Kidney epithelial cell (primary cell): ENCODE data around the gene BRWD1. TPM values are rescaled to one million over a fixed set of nuclear protein-coding genes. Genes with fewer than 3 reads are reported as not detected.

Source experiments
- DNase-seq: peaks from one replicate; pipeline ENCODE4 v3.0.0-alpha.2; 2010; ENCODE audit warnings: low read depth
- H3K27me3 ChIP-seq: 2 replicates; pipeline ENCODE4 v1.6.0; 2011; ENCODE audit warnings: low read length; ENCODE audit not compliant: control insufficient read depth, insufficient read depth
- H3K36me3 ChIP-seq: 2 replicates; pipeline ENCODE4 v1.5.1; 2011; ENCODE audit warnings: low read length; ENCODE audit not compliant: control insufficient read depth, insufficient read depth
- H3K4me3 ChIP-seq: 2 replicates; pipeline ENCODE4 v1.5.1; 2011; ENCODE audit warnings: low read depth, mild to moderate bottlenecking, control low read depth, low read length
- CTCF ChIP-seq: IDR thresholded peaks from 2 replicates; pipeline ENCODE4 v1.5.1; 2011; ENCODE audit warnings: mild to moderate bottlenecking, moderate library complexity, low read length, control low read depth, inconsistent platforms; ENCODE audit not compliant: insufficient read depth, poor library complexity, severe bottlenecking
- total RNA-seq: library from RNA; depleted of rRNA; stranded (reverse); fragments of >200 nt; gene quantifications from 2 replicates; pipeline ENCODE4 v1.2.3, GENCODE V29; 2015

Gene BRWD1
- total RNA-seq, 1 donor from 2014 or later = 26.3 TPM

DNA sequence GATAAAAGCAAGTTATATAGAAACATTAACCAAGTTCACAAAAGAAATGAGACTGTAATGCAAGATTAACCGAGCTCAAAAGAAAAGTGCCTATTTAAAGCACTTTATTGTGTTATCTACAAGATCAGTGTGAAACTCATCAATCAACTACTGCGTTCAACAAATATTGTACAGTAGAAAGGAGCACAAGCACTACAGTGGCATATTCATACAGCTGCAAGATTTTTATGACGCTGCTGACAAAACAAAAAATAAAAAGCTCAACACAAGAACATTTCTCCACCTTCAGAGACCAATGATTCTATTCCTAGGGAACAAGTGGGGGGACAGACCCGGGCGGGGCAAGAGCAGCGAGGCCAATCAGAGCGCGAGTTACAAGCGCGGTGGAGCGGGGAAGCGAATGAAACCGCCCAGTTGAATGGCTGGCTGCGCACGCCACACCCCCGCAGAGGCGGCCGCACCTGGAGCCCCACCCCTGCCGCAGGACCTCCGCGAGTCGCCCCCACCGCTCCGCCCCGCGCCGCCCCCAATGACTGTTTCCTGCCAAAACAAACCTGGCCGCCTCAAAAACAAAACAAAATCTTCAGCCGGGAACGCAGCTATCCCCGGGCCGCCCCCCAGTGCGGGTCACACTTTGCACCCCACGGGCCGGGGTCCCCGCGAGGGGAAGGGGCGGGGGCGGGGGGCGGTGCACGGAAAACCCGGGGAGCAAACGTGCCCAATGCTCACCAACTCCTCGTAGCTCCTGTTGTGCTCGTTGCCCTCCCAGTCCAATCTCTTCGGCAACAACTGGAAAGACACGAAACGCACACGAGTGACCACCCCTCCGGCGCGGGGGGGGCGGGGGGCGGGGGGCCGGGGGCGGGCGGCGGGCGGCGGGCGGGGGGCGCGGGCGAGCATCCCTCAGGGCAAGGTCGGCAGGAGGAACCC, 1.1 kb downstream of the BRWD1 start:
- no peaks in the 10 kb centered on the region for H3K36me3 ChIP-seq
- peak overlapping the region; percentile 58 for H3K4me3 ChIP-seq
- no peak for TF ChIP-seq CTCF
- H3K27me3 ChIP-seq = no peaks in the 10 kb centered on the region
- peak; percentile 39 for DNase-seq

- no peak for TF ChIP-seq CTCF
Observed at GRCh38 chr21:39311164-39311563, 2.3 kb downstream of the BRWD1 start.

GRCh38 chr21:39307466-39307865, 6.0 kb downstream of the BRWD1 start:
- Histone ChIP-seq H3K27me3 (no peaks in the 10 kb centered on the region), H3K4me3 (no peak overlapping the region), H3K36me3 (no peaks in the 10 kb centered on the region)
- TF ChIP-seq CTCF = no peak
- DNase-seq = no peak

More at GRCh38 chr21:39311164-39311563, 2.3 kb downstream of the BRWD1 start:
- Histone ChIP-seq H3K27me3 (no peaks in the 10 kb centered on the region), H3K36me3 (no peaks in the 10 kb centered on the region), H3K4me3 (no peak overlapping the region)
- no peak for DNase-seq

DNA sequence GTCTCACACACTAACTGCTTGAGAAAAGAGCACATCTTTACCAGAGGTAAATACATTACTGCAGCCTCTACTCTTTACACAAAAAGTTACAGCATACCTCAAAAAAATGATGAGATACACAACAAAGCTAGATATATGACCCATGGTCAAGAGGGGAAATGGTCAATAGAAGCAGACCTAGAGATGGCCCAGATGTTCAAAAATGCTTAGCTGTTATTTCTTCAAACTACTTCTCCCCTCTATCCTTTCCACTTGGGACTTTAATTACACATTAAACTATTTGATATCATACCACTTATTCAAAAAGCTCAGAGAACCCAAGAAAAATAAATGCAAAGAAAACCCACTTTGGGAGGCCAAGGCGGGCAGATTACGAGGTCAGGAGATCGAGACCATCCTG, 12.8 kb downstream of the BRWD1 start:
- peaks cover 1% of the 10 kb centered on the region for H3K36me3 ChIP-seq
- TF ChIP-seq CTCF = no peak
- no peak for DNase-seq
- no peaks in the 10 kb centered on the region for H3K27me3 ChIP-seq
- H3K4me3 ChIP-seq = no peak overlapping the region

GRCh38 chr21:39296891-39297290, 16.5 kb downstream of the BRWD1 start:
- Histone ChIP-seq H3K36me3 (peaks cover 1% of the 10 kb centered on the region), H3K27me3 (no peaks in the 10 kb centered on the region), H3K4me3 (no peak overlapping the region)
- DNase-seq = no peak
- no peak for TF ChIP-seq CTCF
